Testis (tissue), 3 donors: ENCODE data around the gene ITIH5. TPM values are rescaled to one million over a fixed set of nuclear protein-coding genes. Genes with fewer than 3 reads are reported as not detected.
"Not testable (repeated sequence)": the region's sequence is repeated elsewhere in the genome, so short reads cannot be mapped to it uniquely, and the experiment has no call there.

Experiments
- DNase-seq: peaks from one replicate; pipeline ENCODE4 v3.0.0-alpha.2; 2019
- H3K27ac ChIP-seq, 2 donors: fragments of 200-600 bp; sonication (generic); one replicate each; pipeline ENCODE4 v1.5.1; 2019
- H3K27me3 ChIP-seq: fragments of 200-600 bp; sonication (generic); one replicate; pipeline ENCODE4 v1.5.1; 2019
- H3K36me3 ChIP-seq: fragments of 200-600 bp; sonication (generic); one replicate; pipeline ENCODE4 v1.5.1; 2017; ENCODE audit warnings: low read depth; ENCODE audit errors: missing control alignments
- H3K4me1 ChIP-seq: fragments of 200-600 bp; sonication (generic); one replicate; pipeline ENCODE4 v1.5.1; 2019
- H3K4me3 ChIP-seq, 2 donors: fragments of 200-600 bp; sonication (generic); one replicate each; pipeline ENCODE4 v1.5.1; 2017 to 2019
- H3K9me3 ChIP-seq: fragments of 200-600 bp; sonication (generic); one replicate; pipeline ENCODE4 v1.5.1; 2017
- POLR2A ChIP-seq: fragments of 450-650 bp; IDR thresholded peaks from one replicate; pipeline ENCODE4 v1.6.1; 2017; ENCODE audit warnings: antibody characterized with exemption, mild to moderate bottlenecking, moderate library complexity
- WGBS, 2 donors: methylation state at CpG; one replicate each; pipeline ENCODE4 v1.1.5; 2018; 5-methylcytosine and 5-hydroxymethylcytosine counted together
- intact Hi-C: fragments of 100-400 bp; cut with DNase I; formaldehyde crosslinking; loops from one replicate; pipeline ENCODE4 v1.15.1; 2023; ENCODE audit warnings: low total_unique reads
- polyA plus RNA-seq: library from polyadenylated mRNA; stranded (reverse); fragments of 350-450 nt; fragmentation: Illumina TruSeq; extraction: RNeasy Lipid Tissue Mini Kit (QIAGEN cat#74804); gene quantifications from one replicate; pipeline ENCODE4 v1.2.3, GENCODE V29; 2014; ENCODE audit warnings: low read depth, low replicate concordance; ENCODE audit not compliant: insufficient read depth
- total RNA-seq, 2 donors: library from RNA; depleted of rRNA; stranded (reverse); fragments of >200 nt; gene quantifications; one replicate each; pipeline ENCODE4 v1.2.3, GENCODE V29; 2016
- TF ChIP-seq, protein P1 (sequence below), 3 experiments: fragments of 450-650 bp in 2 of 3; fragments of 200-600 bp in 1 of 3; sonication (generic) in 1 of 3; IDR thresholded peaks; one replicate each; pipeline ENCODE4 v1.5.1; 2016 to 2019; ENCODE audit warnings: antibody characterized with exemption in 3 of 3, mild to moderate bottlenecking in 2 of 3, moderate library complexity in 1 of 3

Gene ITIH5
- total and polyA plus RNA-seq, 3 donors from 2014 or later, result 28.0 to 38.1 (median 28.0) TPM

DNA sequence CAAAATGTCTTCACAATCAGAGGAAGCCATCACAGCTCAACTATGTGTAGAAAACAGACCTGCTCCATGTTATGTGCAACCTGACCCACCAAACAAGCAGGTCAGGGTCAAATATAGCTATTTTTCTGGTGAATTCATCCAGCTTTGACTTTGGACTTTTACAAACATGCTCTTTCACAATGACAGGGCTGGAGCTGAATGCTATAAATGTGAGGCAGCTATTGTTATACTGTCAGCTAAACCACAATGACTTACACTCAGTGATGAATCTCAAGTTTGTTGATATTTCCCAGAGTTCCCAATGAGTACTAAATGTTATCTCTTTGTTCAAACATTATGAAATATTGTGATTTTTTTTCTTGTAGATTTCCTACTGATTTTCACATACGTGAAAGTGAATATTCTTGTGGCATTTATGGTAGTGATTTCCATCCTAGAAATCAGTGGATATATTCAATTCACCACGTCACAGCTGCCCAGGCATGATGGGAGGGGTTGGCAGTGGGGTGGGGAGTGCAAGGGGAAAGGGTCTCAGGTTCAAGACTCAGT, 33.9 kb upstream of the ITIH5 start:
- Histone ChIP-seq H3K4me1 (no peaks in the 10 kb centered on the region), H3K27me3 (no peaks in the 10 kb centered on the region)
- WGBS, 2 donors, result 48 to 71% methylated on average over 2 of the region's 2 CpGs

DNA sequence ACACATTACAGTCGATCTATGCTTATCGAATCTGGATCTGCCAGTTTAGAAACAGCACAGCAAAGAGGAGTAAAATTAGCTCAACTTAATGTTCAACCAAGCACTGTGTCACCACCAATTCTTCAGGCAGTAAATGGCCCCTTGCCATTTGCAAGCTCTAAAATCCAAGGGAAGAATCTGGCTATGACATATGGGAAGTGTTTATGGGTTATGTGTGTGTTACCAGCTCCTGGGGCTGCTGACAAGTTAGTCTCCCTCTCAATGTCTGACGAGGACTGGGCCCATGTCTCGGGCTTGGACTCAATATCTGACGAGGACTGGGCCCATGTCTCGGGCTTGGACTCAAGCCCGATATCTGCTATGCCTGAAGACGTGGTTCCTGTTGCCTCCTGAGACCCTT, 30.7 kb upstream of the ITIH5 start:
- TF ChIP-seq, protein P1, sequence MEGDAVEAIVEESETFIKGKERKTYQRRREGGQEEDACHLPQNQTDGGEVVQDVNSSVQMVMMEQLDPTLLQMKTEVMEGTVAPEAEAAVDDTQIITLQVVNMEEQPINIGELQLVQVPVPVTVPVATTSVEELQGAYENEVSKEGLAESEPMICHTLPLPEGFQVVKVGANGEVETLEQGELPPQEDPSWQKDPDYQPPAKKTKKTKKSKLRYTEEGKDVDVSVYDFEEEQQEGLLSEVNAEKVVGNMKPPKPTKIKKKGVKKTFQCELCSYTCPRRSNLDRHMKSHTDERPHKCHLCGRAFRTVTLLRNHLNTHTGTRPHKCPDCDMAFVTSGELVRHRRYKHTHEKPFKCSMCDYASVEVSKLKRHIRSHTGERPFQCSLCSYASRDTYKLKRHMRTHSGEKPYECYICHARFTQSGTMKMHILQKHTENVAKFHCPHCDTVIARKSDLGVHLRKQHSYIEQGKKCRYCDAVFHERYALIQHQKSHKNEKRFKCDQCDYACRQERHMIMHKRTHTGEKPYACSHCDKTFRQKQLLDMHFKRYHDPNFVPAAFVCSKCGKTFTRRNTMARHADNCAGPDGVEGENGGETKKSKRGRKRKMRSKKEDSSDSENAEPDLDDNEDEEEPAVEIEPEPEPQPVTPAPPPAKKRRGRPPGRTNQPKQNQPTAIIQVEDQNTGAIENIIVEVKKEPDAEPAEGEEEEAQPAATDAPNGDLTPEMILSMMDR (IDR thresholded peaks at IDR 0.05), result no peak
- no peak for TF ChIP-seq POLR2A
- Histone ChIP-seq H3K4me1 (no peaks in the 10 kb centered on the region), H3K36me3 (no peaks in the 10 kb centered on the region), H3K27me3 (no peaks in the 10 kb centered on the region), H3K9me3 (no peaks in the 10 kb centered on the region), H3K4me3 (no peak overlapping the region), H3K27ac (no peak overlapping the region)
- DNase-seq, result no peak
- WGBS, 2 donors, result 80 to 91% methylated on average over 6 to 8 of the region's 8 CpGs
- intact Hi-C loops, result no loop called here

More for the DNA sequence above, 33.9 kb upstream of the ITIH5 start:
- Histone ChIP-seq H3K36me3 (no peaks in the 10 kb centered on the region), H3K9me3 (no peaks in the 10 kb centered on the region), H3K27ac (no peak overlapping the region), H3K4me3 (no peak overlapping the region)
- DNase-seq, result no peak
- intact Hi-C loops, result no loop called here
- TF ChIP-seq POLR2A, result no peak
- TF ChIP-seq, protein P1 (IDR thresholded peaks at IDR 0.05), result no peak

DNA sequence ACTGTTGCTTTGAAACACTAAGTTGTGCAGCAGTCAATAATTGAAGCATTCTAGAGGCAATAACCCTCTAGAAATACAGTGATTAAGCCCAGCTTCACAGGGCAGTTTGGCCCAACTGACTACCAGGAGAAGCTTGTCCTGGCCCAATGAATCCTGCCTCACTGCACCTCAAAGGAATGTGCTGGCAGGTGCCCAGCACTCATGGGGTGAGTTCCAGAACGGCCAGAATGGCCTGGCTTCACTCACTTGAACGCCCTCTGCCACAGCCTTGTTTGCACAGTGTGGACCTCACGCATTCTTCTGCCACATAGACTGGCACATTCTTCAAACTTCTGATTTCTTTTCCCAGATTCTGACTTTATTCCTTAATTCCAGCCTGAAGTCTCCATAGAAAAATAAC, 29.8 kb upstream of the ITIH5 start:
- DNase-seq, result no peak
- WGBS, 2 donors, result 79 to 84% methylated on average over 3 of the region's 3 CpGs
- Histone ChIP-seq H3K4me1 (no peaks in the 10 kb centered on the region), H3K27ac (no peak overlapping the region), H3K9me3 (no peaks in the 10 kb centered on the region), H3K27me3 (no peaks in the 10 kb centered on the region), H3K36me3 (no peaks in the 10 kb centered on the region), H3K4me3 (no peak overlapping the region)
- intact Hi-C loops, result no loop called here
- TF ChIP-seq, protein P1 (IDR thresholded peaks at IDR 0.05), result no peak
- no peak for TF ChIP-seq POLR2A

DNA sequence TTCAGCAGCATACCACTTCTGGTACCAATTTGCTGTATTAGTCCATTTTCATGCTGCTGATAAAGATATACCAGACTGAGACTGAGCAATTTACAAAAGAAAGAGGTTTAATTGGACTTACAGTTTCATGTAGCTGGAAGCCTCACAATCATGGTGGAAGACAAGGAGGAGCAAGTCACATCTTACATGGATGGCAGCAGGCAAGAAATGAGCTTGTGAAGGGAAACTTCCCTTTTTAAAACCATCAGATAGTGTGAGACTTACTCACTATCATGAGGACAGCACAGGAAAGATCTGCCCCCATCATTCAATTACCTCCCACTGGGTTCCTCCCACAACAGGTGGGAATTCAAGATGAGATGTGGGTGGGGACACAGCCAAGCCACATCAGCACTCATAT, 26.4 kb upstream of the ITIH5 start:
- H3K27me3 ChIP-seq, H3K4me1 ChIP-seq, DNase-seq, H3K9me3 ChIP-seq, intact Hi-C loops, H3K4me3 ChIP-seq, H3K27ac ChIP-seq, H3K36me3 ChIP-seq: not testable (repeated sequence)

DNA sequence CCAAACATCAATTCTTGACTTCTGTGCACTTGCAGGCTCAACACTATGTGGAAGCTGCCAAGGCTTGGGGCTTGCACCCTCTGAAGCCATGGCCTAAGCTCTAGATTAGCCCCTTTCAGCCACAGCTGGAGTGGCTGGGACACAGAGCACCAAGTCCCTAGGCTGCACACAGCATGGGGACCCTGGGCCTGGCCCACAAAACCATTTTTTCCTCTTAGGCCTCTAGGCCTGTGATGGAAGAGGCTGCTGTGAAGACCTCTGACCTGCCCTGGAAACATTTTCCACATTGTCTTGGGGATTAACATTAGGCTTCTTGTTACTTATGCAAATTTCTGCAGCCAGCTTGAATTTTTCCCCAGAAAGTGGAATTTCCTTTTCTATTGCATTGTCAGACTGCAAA, 25.6 kb upstream of the ITIH5 start:
- H3K4me3 ChIP-seq, H3K27me3 ChIP-seq, intact Hi-C loops, H3K4me1 ChIP-seq, H3K36me3 ChIP-seq, H3K27ac ChIP-seq, H3K9me3 ChIP-seq, DNase-seq: not testable (repeated sequence)

DNA sequence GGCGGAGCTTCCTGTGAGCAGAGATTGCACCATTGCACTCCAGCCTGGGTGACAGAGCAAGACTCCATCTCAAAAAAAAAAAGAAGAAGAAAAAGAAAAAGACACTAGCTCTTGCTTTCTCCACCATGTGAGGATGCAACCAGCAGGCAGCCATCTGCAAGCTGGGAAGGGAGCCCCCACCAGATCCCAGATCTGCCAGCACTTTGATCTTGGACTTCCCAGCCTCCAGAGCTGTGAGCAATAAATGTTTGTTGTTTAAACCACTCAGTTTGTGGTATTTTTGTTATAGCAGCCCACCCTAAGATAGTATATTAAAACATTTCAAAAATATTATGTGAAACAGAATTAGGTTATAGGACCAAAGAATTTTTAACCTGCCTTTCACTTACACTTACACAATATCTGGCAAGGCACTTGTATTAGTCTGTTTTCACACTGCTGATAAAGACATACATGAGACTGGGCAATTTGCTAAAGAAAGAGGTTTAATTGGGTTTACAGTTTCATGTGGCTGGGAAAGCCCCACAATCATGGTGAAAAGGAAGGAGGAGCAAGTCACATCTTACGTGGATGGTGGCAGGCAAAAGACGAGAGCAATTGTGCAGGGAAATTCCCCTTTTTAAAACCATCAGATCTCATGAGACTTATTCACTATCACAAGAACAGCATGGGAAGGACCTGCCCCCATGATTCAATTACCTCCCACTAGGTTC, 24.3 kb upstream of the ITIH5 start:
- H3K9me3 ChIP-seq, DNase-seq, H3K27me3 ChIP-seq, H3K36me3 ChIP-seq, intact Hi-C loops, H3K27ac ChIP-seq, H3K4me3 ChIP-seq, H3K4me1 ChIP-seq: not testable (repeated sequence)
- 84 to 90% methylated on average over 3 of the region's 3 CpGs for WGBS, 2 donors
